SIG-M5 (cell line): ENCODE measurements around the gene TBC1D22B.

Experiments used
- DNase-seq: peaks from one replicate; lab custom pipeline; 2025; lab: John Stamatoyannopoulos, UW

The TBC1D22B gene

GRCh38 chr6:37257634-37258404, at the start of gene TBC1D22B, which contains the start of gene TMEM217:
TSS of gene TBC1D22B (plus strand) at chr6:37257772. CDS start at chr6:37257918, 146 bp downstream.
TSS of gene TMEM217 (minus strand) at chr6:37258144. CDS start at chr6:37219030, 39,114 bp downstream.
- peak; percentile 37 for DNase-seq

GRCh38 chr6:37207903-37208456, 49.6 kb upstream of the TBC1D22B start:
- no peak for DNase-seq

GRCh38 chr6:37208793-37209192, 48.8 kb upstream of the TBC1D22B start:
- no peak for DNase-seq

- DNase-seq: no peak
These were observed 47.9 kb upstream of the TBC1D22B start for GRCh38 chr6:37209461-37210205.

GRCh38 chr6:37210313-37210968, 47.1 kb upstream of the TBC1D22B start:
- no peak for DNase-seq

- DNase-seq: no peak
These were observed 45.3 kb upstream of the TBC1D22B start for GRCh38 chr6:37212268-37212667.

- no peak for DNase-seq
These were observed 39.5 kb upstream of the TBC1D22B start for GRCh38 chr6:37218061-37218460.

- DNase-seq: no peak
These were observed 39.1 kb upstream of the TBC1D22B start for GRCh38 chr6:37218511-37218910.

- DNase-seq: no peak
These were observed 35.9 kb upstream of the TBC1D22B start for GRCh38 chr6:37221585-37222124.

GRCh38 chr6:37222125-37222967, 35.2 kb upstream of the TBC1D22B start:
- peak; percentile 19 for DNase-seq

GRCh38 chr6:37222992-37223391, 34.6 kb upstream of the TBC1D22B start:
- DNase-seq: no peak

GRCh38 chr6:37225350-37226169, 32.0 kb upstream of the TBC1D22B start:
- no peak for DNase-seq

GRCh38 chr6:37230104-37230503, 27.5 kb upstream of the TBC1D22B start:
- DNase-seq: no peak

GRCh38 chr6:37232430-37233017, 25.0 kb upstream of the TBC1D22B start:
- DNase-seq: no peak

GRCh38 chr6:37233541-37233940, 24.0 kb upstream of the TBC1D22B start:
- DNase-seq: no peak

GRCh38 chr6:37236921-37237320, 20.7 kb upstream of the TBC1D22B start:
- no peak for DNase-seq

- no peak for DNase-seq
These were observed 19.8 kb upstream of the TBC1D22B start for GRCh38 chr6:37237789-37238188.

GRCh38 chr6:37238381-37238780, 19.2 kb upstream of the TBC1D22B start:
- DNase-seq: no peak

- DNase-seq: no peak
These were observed 18.0 kb upstream of the TBC1D22B start for GRCh38 chr6:37239526-37239925.
